GM18499 (cell line): ENCODE data around the gene SHH.
"Not testable (repeated sequence)": the region's sequence is repeated elsewhere in the genome, so short reads cannot be mapped to it uniquely, and the experiment has no call there.

ENCODE experiments used
- ATAC-seq: cut with Tn5 transposase; IDR thresholded peaks from one replicate; pipeline ENCODE4 v1.9.1; 2021; ENCODE audit warnings: moderate number of reproducible peaks; ENCODE audit not compliant: insufficient read depth, unreplicated experiment

SHH gene

GRCh38 chr7:155821851-155822250 lies 9.6 kb upstream of the SHH start:
- ATAC-seq: no peak

- no peak for ATAC-seq
These were observed 8.5 kb upstream of the SHH start for GRCh38 chr7:155820788-155821187.

GRCh38 chr7:155820246-155820645 lies 8.0 kb upstream of the SHH start:
- no peak for ATAC-seq

GRCh38 chr7:155819186-155819585 lies 6.9 kb upstream of the SHH start:
- no peak for ATAC-seq

DNA sequence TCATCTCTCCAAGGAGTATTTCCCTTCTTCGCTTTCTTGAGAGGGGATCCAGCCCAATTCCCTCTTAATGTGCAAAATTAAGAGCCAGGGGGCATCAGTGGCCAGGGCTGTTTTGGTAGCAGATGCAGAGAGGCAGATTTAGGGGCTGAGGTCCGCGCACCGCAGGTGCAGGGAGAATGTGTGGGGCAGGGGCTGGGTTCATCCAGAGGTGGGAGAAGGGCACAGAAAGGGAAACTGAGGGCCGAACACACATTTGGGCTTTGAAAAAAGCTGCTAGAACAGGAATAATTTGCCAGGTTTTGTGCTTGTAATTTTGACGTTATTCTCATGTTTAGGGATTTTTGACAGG lies 6.5 kb upstream of the SHH start:
- ATAC-seq: no peak

- no peak for ATAC-seq
These were observed 6.0 kb upstream of the SHH start for GRCh38 chr7:155818154-155818819.

DNA sequence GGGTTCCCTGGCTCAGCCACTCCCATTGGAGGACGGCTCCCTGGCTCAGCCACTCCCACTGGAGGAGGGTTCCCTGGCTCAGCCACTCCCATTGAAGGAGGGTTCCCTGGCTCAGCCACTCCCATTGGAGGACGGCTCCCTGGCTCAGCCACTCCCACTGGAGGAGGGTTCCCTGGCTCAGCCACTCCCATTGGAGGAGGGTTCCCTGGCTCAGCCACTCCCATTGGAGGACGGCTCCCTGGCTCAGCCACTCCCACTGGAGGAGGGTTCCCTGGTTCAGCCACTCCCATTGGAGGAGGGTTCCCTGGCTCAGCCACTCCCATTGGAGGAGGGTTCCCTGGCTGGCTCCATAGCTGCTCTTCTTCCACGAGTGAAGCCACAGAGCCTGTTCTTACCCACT lies 5.3 kb upstream of the SHH start:
- ATAC-seq: not testable (repeated sequence)

GRCh38 chr7:155816996-155817395 lies 4.7 kb upstream of the SHH start:
- ATAC-seq: no peak

- ATAC-seq: no peak
These were observed 3.9 kb upstream of the SHH start for GRCh38 chr7:155816192-155816508.

DNA sequence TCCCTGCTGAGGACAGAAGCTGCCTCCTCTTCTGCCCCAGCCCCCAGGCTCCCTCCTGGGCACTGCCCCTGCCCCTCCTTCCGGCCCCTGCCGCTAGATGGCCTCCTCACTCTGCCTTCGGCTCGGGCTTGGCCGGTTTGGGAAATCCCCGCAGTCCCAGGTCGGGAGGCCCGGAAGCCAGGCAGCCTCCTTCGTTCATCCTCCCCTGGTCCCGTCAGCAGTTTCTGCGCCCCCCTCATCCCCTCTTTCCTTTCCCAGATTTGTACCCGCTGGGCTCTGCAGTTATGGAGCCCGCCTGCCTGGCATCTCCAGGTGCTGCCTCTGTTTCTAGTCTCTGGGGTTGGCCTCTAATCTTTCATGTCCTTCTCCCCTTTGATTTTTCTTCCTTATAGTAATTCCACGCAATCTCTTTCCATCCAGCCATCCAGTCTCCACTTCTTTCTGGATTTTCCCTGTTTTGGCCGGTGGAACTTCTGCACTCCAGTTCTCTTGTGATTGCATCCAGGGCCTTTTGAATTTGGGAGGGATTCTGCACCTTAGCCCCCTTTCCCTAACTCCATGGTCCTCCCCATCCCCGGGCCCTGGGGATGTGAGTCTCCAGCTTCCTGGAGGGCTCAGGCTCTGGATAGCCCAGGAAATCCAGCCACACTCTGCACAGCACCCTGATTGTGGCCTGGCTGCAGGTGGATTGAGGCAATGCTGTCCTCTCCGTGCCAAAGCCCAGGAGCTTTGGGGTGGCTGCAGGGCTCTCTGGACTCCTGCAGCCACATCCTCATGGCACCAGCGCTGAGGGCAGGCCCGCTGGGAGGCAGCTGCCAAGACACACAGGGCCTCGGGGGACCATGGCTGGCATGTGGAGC lies 3.3 kb upstream of the SHH start:
- no peak for ATAC-seq

- no peak for ATAC-seq
These were observed 2.3 kb upstream of the SHH start for GRCh38 chr7:155814316-155815276.

DNA sequence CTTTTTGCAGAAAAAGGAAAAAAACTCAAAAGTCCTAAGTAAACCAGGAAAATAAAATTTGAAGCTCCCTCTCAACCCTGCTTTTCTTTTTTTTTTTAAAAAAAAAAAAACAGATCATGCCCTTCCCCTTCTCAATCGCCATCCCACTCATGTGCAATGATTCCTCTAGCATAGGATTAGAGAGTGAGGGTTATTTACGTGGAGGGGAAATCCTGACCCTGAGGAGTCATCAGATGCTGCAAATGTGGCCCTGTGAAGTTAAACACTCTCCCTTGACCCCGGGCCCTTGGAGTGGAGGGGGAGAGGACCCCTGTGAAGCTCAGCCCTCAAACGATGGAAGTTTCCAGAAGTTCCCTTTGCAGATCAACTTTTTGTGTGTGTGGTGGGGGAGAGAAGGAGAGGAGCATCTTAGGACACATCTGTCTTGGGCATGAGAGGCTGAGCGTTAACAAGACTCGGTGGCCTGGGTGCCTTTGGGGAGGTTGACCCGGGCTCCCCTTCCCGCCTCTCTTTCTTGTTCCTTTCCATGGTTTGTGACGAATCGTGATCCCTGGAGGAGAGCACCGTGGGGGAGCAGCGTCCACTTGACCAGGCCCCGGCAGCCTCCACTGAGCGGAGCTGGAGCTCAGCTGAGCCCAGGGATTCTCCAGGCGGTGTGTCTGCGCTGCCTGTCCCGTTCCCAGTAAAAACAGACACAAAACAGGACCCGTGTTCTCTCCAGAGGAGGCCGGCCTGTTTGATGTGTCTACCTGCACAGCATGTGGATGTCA lies 1.5 kb upstream of the SHH start:
- no peak for ATAC-seq

DNA sequence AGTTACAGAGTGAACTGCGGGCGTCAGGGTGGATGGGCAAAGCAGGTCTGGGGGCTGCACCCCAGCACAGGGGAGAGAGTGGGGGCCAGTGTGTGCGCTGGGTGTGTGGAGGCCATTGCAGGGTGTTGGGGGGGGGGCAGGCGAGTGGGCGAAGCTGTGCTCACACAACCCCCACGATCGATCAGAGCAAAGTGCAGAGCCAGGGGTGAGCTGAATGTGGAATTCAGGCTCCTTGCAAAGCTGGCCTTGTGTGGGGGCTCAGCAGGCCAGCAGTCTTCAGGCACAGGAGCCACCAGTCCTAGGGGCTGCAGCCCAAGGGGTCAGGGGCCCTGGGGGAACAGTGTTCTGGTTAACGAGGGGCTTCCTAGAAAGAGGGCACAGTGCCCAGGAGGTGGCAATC lies 862 bp upstream of the SHH start:
- no peak for ATAC-seq

DNA sequence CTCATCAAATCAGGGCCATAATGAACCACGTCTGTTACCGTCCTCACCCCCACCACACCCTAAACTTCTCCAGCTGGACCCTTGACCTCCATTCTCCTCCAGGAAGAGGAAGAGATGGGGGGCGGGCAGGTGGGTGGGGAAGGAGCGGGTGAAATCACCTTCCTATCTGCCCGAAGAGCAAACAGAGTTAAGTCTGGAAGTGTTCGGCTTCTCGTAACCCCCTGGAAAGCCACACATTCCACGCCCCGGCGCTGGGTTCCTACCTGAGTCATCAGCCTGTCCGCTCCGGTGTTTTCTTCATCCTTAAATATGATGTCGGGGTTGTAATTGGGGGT lies 736 bp downstream of the SHH start:
- no peak for ATAC-seq

- no peak for ATAC-seq
These were observed 1.3 kb downstream of the SHH start for GRCh38 chr7:155810770-155811559.

- no peak for ATAC-seq
These were observed 2.1 kb downstream of the SHH start for GRCh38 chr7:155809947-155810769.

- no peak for ATAC-seq
These were observed 2.8 kb downstream of the SHH start for GRCh38 chr7:155809332-155809946.

DNA sequence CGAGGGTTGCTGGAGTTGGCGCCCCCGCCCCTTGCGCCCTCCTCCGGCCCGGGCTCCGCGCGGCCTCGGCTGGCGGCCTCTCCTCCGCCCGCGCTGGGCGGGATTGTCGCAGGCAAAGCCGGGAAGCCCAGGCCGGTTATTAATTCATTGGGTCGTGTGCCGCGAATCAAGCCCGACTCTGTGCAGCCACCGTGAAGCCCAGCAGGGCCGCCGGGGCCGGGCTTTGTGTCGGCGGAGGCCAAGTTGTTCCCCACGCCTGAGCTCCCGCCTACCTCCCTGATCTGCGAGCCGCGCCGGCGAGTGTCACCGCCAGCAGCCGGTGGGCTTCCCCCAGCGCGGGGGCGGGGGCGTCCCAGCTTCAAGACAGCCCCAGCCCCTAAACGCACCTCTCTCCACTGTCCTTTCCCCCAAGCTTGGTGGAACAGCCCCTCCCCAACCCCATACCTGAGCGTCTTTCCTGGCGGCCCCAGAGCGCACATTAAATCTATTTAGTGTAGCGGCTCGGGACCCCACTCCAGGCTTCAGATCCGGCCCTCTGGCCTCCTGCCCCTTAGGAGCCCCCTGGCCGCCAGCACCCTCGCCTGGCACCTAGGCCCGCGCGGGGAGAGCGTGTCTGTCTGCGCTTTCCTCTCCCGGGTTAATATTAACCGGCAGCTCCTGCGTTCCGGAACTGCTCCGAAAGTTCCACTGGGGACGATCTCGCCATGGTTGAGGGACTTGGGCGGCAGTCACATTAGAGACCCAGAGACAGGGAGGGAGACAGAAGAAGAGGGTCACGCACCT lies 3.5 kb downstream of the SHH start:
- ATAC-seq: no peak
